K562 (cell line): ENCODE measurements around the gene PSMD8. TPM values are rescaled to one million over a fixed set of nuclear protein-coding genes. Genes with fewer than 3 reads are reported as not detected.

Experiments
- ASH1L ChIP-seq: fragments of 450-650 bp; IDR thresholded peaks from 2 replicates; pipeline ENCODE4 v1.6.1; 2018; ENCODE audit warnings: borderline replicate concordance, mild to moderate bottlenecking, low read depth; ENCODE audit not compliant: partially characterized antibody
- BHLHE40 ChIP-seq: IDR thresholded peaks from 2 replicates; pipeline ENCODE4 v1.6.1; 2011; ENCODE audit warnings: low read length, improper control_type of control experiment
- DIDO1 ChIP-seq: fragments of 450-650 bp; IDR thresholded peaks from 2 replicates; pipeline ENCODE4 v1.6.1; 2016; ENCODE audit warnings: low read depth, missing biosample characterization, missing genetic modification characterization
- E2F1 ChIP-seq: sonication (generic); formaldehyde crosslinking; IDR thresholded peaks from 2 replicates; pipeline ENCODE4 v1.8.1; 2023; ENCODE audit warnings: mild to moderate bottlenecking, missing genetic modification reagents, moderate library complexity
- FOXK2 ChIP-seq, 2 experiments: fragments of 450-650 bp; IDR thresholded peaks in 1 of 2; conservative IDR thresholded peaks in 1 of 2; 2 replicates each; pipeline ENCODE4 v1.6.1; 2016; ENCODE audit warnings: low read depth in 2 of 2, mild to moderate bottlenecking in 1 of 2
- FUS ChIP-seq: fragments of 200-400 bp; formaldehyde crosslinking; optimal IDR thresholded peaks from 2 replicates; pipeline ENCODE3; 2017; ENCODE audit warnings: low read depth, low read length
- GTF2E2 ChIP-seq: fragments of 200-800 bp; sonication (Bioruptor generic); IDR thresholded peaks from 2 replicates; pipeline ENCODE4 v1.6.1; 2016; ENCODE audit warnings: missing genetic modification characterization, missing compliant biosample characterization
- IFI16 ChIP-seq: fragments of 250-450 bp; sonication (Bioruptor Pico); IDR thresholded peaks from 2 replicates; pipeline ENCODE4 v2.1.2; 2022; ENCODE audit warnings: mild to moderate bottlenecking, inconsistent platforms
- IRF9 ChIP-seq: fragments of 450-650 bp; IDR thresholded peaks from 2 replicates; pipeline ENCODE4 v1.6.1; 2016; ENCODE audit warnings: missing biosample characterization, missing genetic modification characterization
- NFIC ChIP-seq: fragments of 450-650 bp; IDR thresholded peaks from 2 replicates; pipeline ENCODE4 v1.6.1; 2017; ENCODE audit warnings: mild to moderate bottlenecking, inconsistent platforms
- NONO ChIP-seq, 2 experiments: fragments of 200-400 bp in 1 of 2; fragments of 450-650 bp in 1 of 2; formaldehyde crosslinking in 1 of 2; IDR thresholded peaks; 2 replicates each; pipeline ENCODE4 v1.6.1; 2017; ENCODE audit warnings: low read depth in 2 of 2, mild to moderate bottlenecking in 2 of 2, moderate library complexity in 2 of 2, low read length in 1 of 2
- NR3C1 ChIP-seq: sonication (generic); formaldehyde crosslinking; IDR thresholded peaks from 2 replicates; pipeline ENCODE4 v1.8.1; 2022; ENCODE audit warnings: missing genetic modification reagents
- PURB ChIP-seq: sonication (generic); formaldehyde crosslinking; IDR thresholded peaks from 2 replicates; pipeline ENCODE4 v1.9.0; 2021; ENCODE audit warnings: low read depth, mild to moderate bottlenecking, missing genetic modification reagents
- RCOR1 ChIP-seq, 2 experiments: IDR thresholded peaks; 2 replicates each; pipeline ENCODE4 v1.6.1; 2012; ENCODE audit warnings: low read depth in 2 of 2, low read length in 2 of 2, borderline replicate concordance in 1 of 2, improper control_type of control experiment in 1 of 2
- SNIP1 ChIP-seq: fragments of 450-650 bp; IDR thresholded peaks from 2 replicates; pipeline ENCODE4 v1.7.1; 2017; ENCODE audit warnings: low read depth, mild to moderate bottlenecking
- ZFP30 ChIP-seq: fragments of 250-450 bp; sonication (Bioruptor Pico); IDR thresholded peaks from 2 replicates; pipeline ENCODE4 v1.8.0; 2022; ENCODE audit warnings: moderate library complexity, mild to moderate bottlenecking, inconsistent platforms, borderline replicate concordance
- ZNF24 ChIP-seq: fragments of 450-650 bp; IDR thresholded peaks from 2 replicates; pipeline ENCODE4 v1.6.1; 2016
- ZNF324 ChIP-seq: fragments of 250-450 bp; sonication (Bioruptor Pico); IDR thresholded peaks from 2 replicates; pipeline ENCODE4 v1.4.0; 2020; ENCODE audit warnings: mild to moderate bottlenecking
- ZNF644 ChIP-seq: fragments of 200-800 bp; sonication (Bioruptor generic); IDR thresholded peaks from 2 replicates; pipeline ENCODE4 v1.6.1; 2016; ENCODE audit warnings: low read depth, missing genetic modification characterization, missing compliant biosample characterization
- ZNF75A ChIP-seq: fragments of 450-650 bp; formaldehyde crosslinking; IDR thresholded peaks from 2 replicates; pipeline ENCODE4 v1.4.0; 2020; ENCODE audit warnings: mild to moderate bottlenecking
- ZNF766 ChIP-seq: fragments of 200-800 bp; sonication (Bioruptor generic); conservative IDR thresholded peaks from 2 replicates; pipeline ENCODE4 v1.6.1; 2016; ENCODE audit warnings: missing genetic modification characterization, missing compliant biosample characterization
- polyA plus RNA-seq, 8 experiments: library from polyadenylated mRNA; depleted of rRNA in 4 of 8; stranded (reverse) in 5 of 8; unstranded in 3 of 8; fragments of >200 nt; fragmentation: Nextera tagmentation in 2 of 8; fragmentation: Illumina TruSeq in 1 of 8; extraction: Ambion mirVana in 2 of 8; extraction: Trizol in 1 of 8; gene quantifications; 2 replicates each; pipeline versions ENCODE4 v1.2.1 to v1.2.3, GENCODE V29; 2011 to 2014; ENCODE audit warnings: inconsistent platforms in 1 of 8, missing spikeins in 1 of 8
- total RNA-seq, 7 experiments: library from RNA; depleted of rRNA in 6 of 7; stranded (reverse); fragments of >200 nt in 6 of 7; fragmentation: Illumina TruSeq in 2 of 7; extraction: Trizol in 2 of 7; gene quantifications; 2 replicates each; pipeline versions ENCODE4 v1.2.1 to v1.2.3, GENCODE V29; 2011 to 2021; ENCODE audit warnings: low replicate concordance in 1 of 7
- TF ChIP-seq, protein P1 (sequence below), 2 experiments: fragments of 450-650 bp in 1 of 2; IDR thresholded peaks; 2 replicates each; pipeline ENCODE4 v1.6.1; 2011 to 2017; ENCODE audit warnings: low read depth in 2 of 2, antibody characterized with exemption in 1 of 2, borderline replicate concordance in 1 of 2, low read length in 1 of 2, mild to moderate bottlenecking in 1 of 2, mixed read lengths in 1 of 2; ENCODE audit not compliant: control insufficient read depth in 1 of 2
- TF ChIP-seq, protein P2 (sequence below): fragments of 450-650 bp; IDR thresholded peaks from 2 replicates; pipeline ENCODE4 v1.6.1; 2016

PSMD8 gene
- total and polyA plus RNA-seq, 9 of the 15 experiments (the other 6 are each of a cell fraction or from before 2014, with no cell fraction given) = 130 to 583 (median 315) TPM

- TF ChIP-seq SNIP1 = no peak
- no peak for TF ChIP-seq ZNF766 (CRISPR knock-in tag)
- TF ChIP-seq PURB = no peak
- TF ChIP-seq RCOR1 (IDR thresholded peaks at IDR 0.05; ENCODE audit: borderline replicate concordance in 1 of 2, low read depth in 2 of 2, low read length in 2 of 2) = peak in 1 of 2 experiments; percentile 42; a peak in 1 of 4 replicates
- TF ChIP-seq ZNF324 = no peak
- TF ChIP-seq NR3C1 (CRISPR knock-in tag) = no peak
- TF ChIP-seq DIDO1 (tag) = no peak
- peak; percentile 27; the same call in 1 of the 2 replicates for TF ChIP-seq BHLHE40
- no peak for TF ChIP-seq ZFP30 (CRISPR knock-in tag)
- peak; percentile 74 to 78; a peak in 3 of 4 replicates for TF ChIP-seq FOXK2 (conservative IDR thresholded peaks at IDR 0.05 in 1 of 2, IDR thresholded peaks at IDR 0.05 in 1 of 2; ENCODE audit: low read depth in 2 of 2)
- peak; percentile 54 for TF ChIP-seq ASH1L
- TF ChIP-seq, protein P1, sequence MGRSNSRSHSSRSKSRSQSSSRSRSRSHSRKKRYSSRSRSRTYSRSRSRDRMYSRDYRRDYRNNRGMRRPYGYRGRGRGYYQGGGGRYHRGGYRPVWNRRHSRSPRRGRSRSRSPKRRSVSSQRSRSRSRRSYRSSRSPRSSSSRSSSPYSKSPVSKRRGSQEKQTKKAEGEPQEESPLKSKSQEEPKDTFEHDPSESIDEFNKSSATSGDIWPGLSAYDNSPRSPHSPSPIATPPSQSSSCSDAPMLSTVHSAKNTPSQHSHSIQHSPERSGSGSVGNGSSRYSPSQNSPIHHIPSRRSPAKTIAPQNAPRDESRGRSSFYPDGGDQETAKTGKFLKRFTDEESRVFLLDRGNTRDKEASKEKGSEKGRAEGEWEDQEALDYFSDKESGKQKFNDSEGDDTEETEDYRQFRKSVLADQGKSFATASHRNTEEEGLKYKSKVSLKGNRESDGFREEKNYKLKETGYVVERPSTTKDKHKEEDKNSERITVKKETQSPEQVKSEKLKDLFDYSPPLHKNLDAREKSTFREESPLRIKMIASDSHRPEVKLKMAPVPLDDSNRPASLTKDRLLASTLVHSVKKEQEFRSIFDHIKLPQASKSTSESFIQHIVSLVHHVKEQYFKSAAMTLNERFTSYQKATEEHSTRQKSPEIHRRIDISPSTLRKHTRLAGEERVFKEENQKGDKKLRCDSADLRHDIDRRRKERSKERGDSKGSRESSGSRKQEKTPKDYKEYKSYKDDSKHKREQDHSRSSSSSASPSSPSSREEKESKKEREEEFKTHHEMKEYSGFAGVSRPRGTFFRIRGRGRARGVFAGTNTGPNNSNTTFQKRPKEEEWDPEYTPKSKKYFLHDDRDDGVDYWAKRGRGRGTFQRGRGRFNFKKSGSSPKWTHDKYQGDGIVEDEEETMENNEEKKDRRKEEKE (IDR thresholded peaks at IDR 0.05; ENCODE audit: borderline replicate concordance in 1 of 2, control insufficient read depth in 1 of 2, low read depth in 2 of 2, low read length in 1 of 2) = no peak
- no peak for TF ChIP-seq IRF9 (tag)
- TF ChIP-seq NFIC = no peak
- TF ChIP-seq IFI16 (CRISPR knock-in tag) = no peak
- TF ChIP-seq, protein P2, sequence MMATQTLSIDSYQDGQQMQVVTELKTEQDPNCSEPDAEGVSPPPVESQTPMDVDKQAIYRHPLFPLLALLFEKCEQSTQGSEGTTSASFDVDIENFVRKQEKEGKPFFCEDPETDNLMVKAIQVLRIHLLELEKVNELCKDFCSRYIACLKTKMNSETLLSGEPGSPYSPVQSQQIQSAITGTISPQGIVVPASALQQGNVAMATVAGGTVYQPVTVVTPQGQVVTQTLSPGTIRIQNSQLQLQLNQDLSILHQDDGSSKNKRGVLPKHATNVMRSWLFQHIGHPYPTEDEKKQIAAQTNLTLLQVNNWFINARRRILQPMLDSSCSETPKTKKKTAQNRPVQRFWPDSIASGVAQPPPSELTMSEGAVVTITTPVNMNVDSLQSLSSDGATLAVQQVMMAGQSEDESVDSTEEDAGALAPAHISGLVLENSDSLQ = no peak
- no peak for TF ChIP-seq GTF2E2
- no peak for TF ChIP-seq ZNF24
- no peak for TF ChIP-seq NONO (IDR thresholded peaks at IDR 0.05; ENCODE audit: low read depth in 2 of 2, low read length in 1 of 2)
- TF ChIP-seq FUS = no peak
- no peak for TF ChIP-seq ZNF75A (CRISPR knock-in tag)
- no peak for TF ChIP-seq E2F1 (CRISPR knock-in tag)
- TF ChIP-seq ZNF644 (tag) = no peak
Observed at GRCh38 chr19:38336638-38337359, 37.6 kb upstream of the PSMD8 start (continued).
